CD14-positive monocyte (primary cell): ENCODE results near the gene CABP7. TPM values are rescaled to one million over a fixed set of nuclear protein-coding genes. Genes with fewer than 3 reads are reported as not detected.

ENCODE experiments used
- DNase-seq, 3 donors: peaks; one replicate each; pipeline ENCODE4 v3.0.0-alpha.2; 2011 to 2022
- H2AFZ ChIP-seq: 2 replicates; pipeline ENCODE4 v1.6.0; 2012; ENCODE audit warnings: mild to moderate bottlenecking, low read depth, low read length, inconsistent platforms; ENCODE audit not compliant: insufficient read depth, poor library complexity, severe bottlenecking
- H3K27ac ChIP-seq, 2 donors: 1 replicate in 1 of 2; 2 replicates in 1 of 2; pipeline ENCODE4 v1.5.1; 2012 to 2013; ENCODE audit warnings: low read length in 2 of 2, control low read depth in 1 of 2, inconsistent platforms in 1 of 2, low read depth in 1 of 2, mild to moderate bottlenecking in 1 of 2
- H3K27me3 ChIP-seq, 2 donors: one replicate each; pipeline versions ENCODE4 v1.6.0 to v1.6.1; 2011 to 2013; ENCODE audit warnings: low read length in 2 of 2; ENCODE audit not compliant: control insufficient read depth in 2 of 2, insufficient read depth in 2 of 2
- H3K36me3 ChIP-seq, 2 donors: replicated peaks in 1 of 2; 1 replicate in 1 of 2; 2 replicates in 1 of 2; pipeline versions ENCODE4 v1.5.1 to v1.6.1; 2012 to 2013; ENCODE audit warnings: low read length in 2 of 2, control low read depth in 1 of 2, inconsistent platforms in 1 of 2, mild to moderate bottlenecking in 1 of 2; ENCODE audit not compliant: insufficient read depth in 2 of 2, control insufficient read depth in 1 of 2
- H3K4me1 ChIP-seq, 2 donors: 1 replicate in 1 of 2; 2 replicates in 1 of 2; pipeline versions ENCODE4 v1.5.1 to v1.6.1; 2012 to 2013; ENCODE audit warnings: low read length in 2 of 2, control low read depth in 1 of 2, inconsistent platforms in 1 of 2, mild to moderate bottlenecking in 1 of 2, moderate library complexity in 1 of 2; ENCODE audit not compliant: insufficient read depth in 2 of 2, control insufficient read depth in 1 of 2
- H3K4me2 ChIP-seq: replicated peaks from 2 replicates; pipeline ENCODE3; 2012; ENCODE audit warnings: low read length, moderate library complexity, mild to moderate bottlenecking; ENCODE audit not compliant: poor library complexity, severe bottlenecking; ENCODE audit errors: extremely low read depth
- H3K4me3 ChIP-seq, 3 experiments: fragments of 200-600 bp in 1 of 3; sonication (generic) in 1 of 3; replicated peaks in 1 of 3; 1 replicate in 2 of 3; 2 replicates in 1 of 3; pipeline ENCODE4 v1.5.1; 2011 to 2013; ENCODE audit warnings: low read length in 3 of 3, mild to moderate bottlenecking in 3 of 3, control low read depth in 2 of 3, low read depth in 2 of 3, inconsistent platforms in 1 of 3, moderate library complexity in 1 of 3
- H3K79me2 ChIP-seq: 2 replicates; pipeline ENCODE4 v1.6.0; 2012; ENCODE audit warnings: mild to moderate bottlenecking, control low read depth, inconsistent platforms, low read length, moderate library complexity; ENCODE audit not compliant: insufficient read depth
- H3K9ac ChIP-seq: 2 replicates; pipeline ENCODE4 v1.6.0; 2017; ENCODE audit warnings: low read length, mild to moderate bottlenecking; ENCODE audit not compliant: insufficient read depth, poor library complexity, severe bottlenecking
- H3K9me3 ChIP-seq, 2 donors: replicated peaks in 1 of 2; 1 replicate in 1 of 2; 2 replicates in 1 of 2; pipeline versions ENCODE4 v1.5.1 to v1.6.1; 2012 to 2013; ENCODE audit warnings: low read length in 2 of 2, control low read depth in 1 of 2; ENCODE audit not compliant: control insufficient read depth in 1 of 2, insufficient read depth in 1 of 2
- H4K20me1 ChIP-seq: 2 replicates; pipeline ENCODE4 v1.6.0; 2012; ENCODE audit warnings: mild to moderate bottlenecking, low read length, control low read depth, moderate library complexity; ENCODE audit not compliant: insufficient read depth
- H3K27ac Mint-ChIP-seq, 7 donors: one replicate each; pipeline ENCODE4 v1.8.0; 2020; ENCODE audit warnings: mild to moderate bottlenecking in 7 of 7, mixed read lengths in 7 of 7, moderate library complexity in 6 of 7, inconsistent platforms in 2 of 7
- H3K27me3 Mint-ChIP-seq, 3 donors: one replicate each; pipeline ENCODE4 v1.8.0; 2021 to 2022; ENCODE audit warnings: low read depth in 3 of 3, mild to moderate bottlenecking in 3 of 3, mixed read lengths in 3 of 3, moderate library complexity in 3 of 3, inconsistent platforms in 1 of 3
- H3K36me3 Mint-ChIP-seq, 2 donors: one replicate each; pipeline ENCODE4 v1.8.0; 2020; ENCODE audit warnings: mixed read lengths in 2 of 2, inconsistent platforms in 1 of 2, mild to moderate bottlenecking in 1 of 2
- H3K4me1 Mint-ChIP-seq: one replicate; pipeline ENCODE4 v1.8.0; 2020; ENCODE audit warnings: mild to moderate bottlenecking, mixed read lengths
- H3K4me3 Mint-ChIP-seq, 2 donors: one replicate each; pipeline ENCODE4 v1.8.0; 2020; ENCODE audit warnings: mild to moderate bottlenecking in 2 of 2, mixed read lengths in 2 of 2, moderate library complexity in 1 of 2
- H3K9me3 Mint-ChIP-seq, 7 donors: one replicate each; pipeline ENCODE4 v1.8.0; 2020 to 2022; ENCODE audit warnings: mixed read lengths in 7 of 7, mild to moderate bottlenecking in 6 of 7, moderate library complexity in 6 of 7, inconsistent platforms in 2 of 7
- CTCF ChIP-seq: fragments of 200-600 bp; IDR thresholded peaks from one replicate; pipeline ENCODE4 v1.8.0; 2022; ENCODE audit warnings: antibody characterized with exemption, mild to moderate bottlenecking
- WGBS: methylation state at CpG from one replicate; pipeline ENCODE4 v1.1.5; 2013; ENCODE audit warnings: missing lambda C conversion rate; ENCODE audit not compliant: insufficient coverage; 5-methylcytosine and 5-hydroxymethylcytosine counted together
- intact Hi-C, 2 donors: fragments of 100-400 bp; cut with micrococcal nuclease; formaldehyde crosslinking; loops; one replicate each; pipeline versions ENCODE4 v1.15.0 to v1.15.1; 2023
- polyA plus RNA-seq, 3 donors: library from polyadenylated mRNA; depleted of rRNA in 1 of 3; unstranded in 2 of 3; stranded (reverse) in 1 of 3; fragments of 300-500 nt in 2 of 3; fragments of >200 nt in 1 of 3; fragmentation: Illumina TruSeq in 2 of 3; gene quantifications; 1 replicate in 2 of 3; 2 replicates in 1 of 3; pipeline ENCODE4 v1.2.3, GENCODE V29; 2012 to 2021

CABP7 gene
- polyA plus RNA-seq, 3 donors: 0.11 to 0.14 TPM; not detected in 1

GRCh38 chr22:29701155-29701999 lies 18.4 kb upstream of the CABP7 start:
- Histone ChIP-seq H3K4me2 (no peak overlapping the region), H4K20me1 (peaks cover 9% of the 10 kb centered on the region), H3K4me3 (no peak overlapping the region), H3K4me1 (peaks cover 7 to 14% of the 10 kb centered on the region in 2 donors), H3K79me2 (no peaks in the 10 kb centered on the region), H3K27me3 (peaks cover 0 to 9% of the 10 kb centered on the region in 2 donors), H3K36me3 (peaks cover 12 to 15% of the 10 kb centered on the region in 2 donors), H3K9ac (no peak overlapping the region), H2AFZ (no peak overlapping the region), H3K9me3 (no peaks in the 10 kb centered on the region), H3K27ac (no peak overlapping the region)
- Mint-ChIP-seq H3K4me3 (no peak overlapping the region), H3K36me3 (peaks cover 15 to 20% of the 10 kb centered on the region in 2 donors), H3K27ac (no peak overlapping the region), H3K4me1 (peaks cover 19% of the 10 kb centered on the region), H3K27me3 (peaks cover 4 to 25% (median 8%) of the 10 kb centered on the region in 3 donors), H3K9me3 (peaks cover 0 to 1% (median 0%) of the 10 kb centered on the region in 7 donors)
- no peak for TF ChIP-seq CTCF
- no peak for DNase-seq
- 33% methylated on average over 13 of the region's 14 CpGs for WGBS
- intact Hi-C loops: no loop called here

GRCh38 chr22:29702000-29702930 lies 17.5 kb upstream of the CABP7 start:
- H3K36me3 ChIP-seq: peaks cover 6 to 8% of the 10 kb centered on the region in 2 donors
- intact Hi-C loops: no loop called here
- no peak overlapping the region for H3K4me2 ChIP-seq
- Mint-ChIP-seq H3K27me3 (peaks cover 10 to 32% (median 15%) of the 10 kb centered on the region in 3 donors), H3K9me3 (no peaks in the 10 kb centered on the region), H3K36me3 (peaks cover 6 to 11% of the 10 kb centered on the region in 2 donors), H3K27ac (no peak overlapping the region), H3K4me1 (peaks cover 19% of the 10 kb centered on the region), H3K4me3 (peak overlapping the region in 1 of 2 donors; percentile 65)
- no peak overlapping the region for H2AFZ ChIP-seq
- H3K79me2 ChIP-seq: no peaks in the 10 kb centered on the region
- H3K4me1 ChIP-seq: peaks cover 7 to 14% of the 10 kb centered on the region in 2 donors
- TF ChIP-seq CTCF: no peak
- no peaks in the 10 kb centered on the region for H3K9me3 ChIP-seq
- H3K9ac ChIP-seq: no peak overlapping the region
- H3K27me3 ChIP-seq: peaks cover 0 to 9% of the 10 kb centered on the region in 2 donors
- DNase-seq: no peak
- H4K20me1 ChIP-seq: peaks cover 9% of the 10 kb centered on the region
- no peak overlapping the region for H3K27ac ChIP-seq
- H3K4me3 ChIP-seq: no peak overlapping the region
- whole genome bisulfite sequencing: 80% methylated on average over 10 of the region's 14 CpGs
